HepG2 (cell line): ENCODE results near the gene WDSUB1. TPM values are rescaled to one million over a fixed set of nuclear protein-coding genes. Genes with fewer than 3 reads are reported as not detected.

ENCODE experiments used
- ATAC-seq: fragments of 200-7000 bp; cut with Tn5 transposase; 3 replicates; pipeline ENCODE4 v1.9.1; 2020; ENCODE audit warnings: mild to moderate bottlenecking, moderate library complexity
- BruUV-seq: library from RNA; stranded (reverse); fragments of 400-500 nt; replicated peaks from 2 replicates; lab custom pipeline; 2021; lab: Mats Ljungman, UMichigan
- CTCF ChIA-PET: fragments of 300-600 bp; formaldehyde crosslinking; extraction: SDS; loops from one replicate; lab custom pipeline; 2021; ENCODE audit warnings: low total read pairs, inconsistent platforms, low intra/inter-chr PET ratio; lab: Yijun Ruan, JAX
- POLR2A ChIA-PET: fragments of 350-600 bp; sonication (Branson Sonifier 250); formaldehyde crosslinking; loops from one replicate; lab custom pipeline; 2020; ENCODE audit warnings: antibody characterized with exemption, inconsistent platforms; lab: Yijun Ruan, JAX
- DNase-seq: peaks from one replicate; pipeline ENCODE4 v3.0.0-alpha.2; 2015; ENCODE audit warnings: low spot score
- FAIRE-seq: peaks from 3 replicates; lab custom pipeline; 2011; peaks lifted over from hg19 to GRCh38; lab: Jason Lieb, UNC
- H2AFZ ChIP-seq: one replicate; pipeline ENCODE4 v1.6.1; 2011; ENCODE audit warnings: low read length, inconsistent platforms
- H3K27ac ChIP-seq: fragments of 300-600 bp; 3 replicates; pipeline ENCODE4 v1.8.0; 2011; ENCODE audit warnings: mixed run types, mild to moderate bottlenecking, mixed read lengths, low read length, inconsistent platforms; ENCODE audit not compliant: insufficient read depth; ENCODE audit errors: extremely low read length
- H3K27me3 ChIP-seq, 2 experiments: fragments of 200-600 bp in 1 of 2; 2 replicates in 1 of 2; 3 replicates in 1 of 2; pipeline versions ENCODE4 v1.6.0 to v1.8.0; 2011; ENCODE audit warnings: low read length in 2 of 2, mild to moderate bottlenecking in 2 of 2, moderate library complexity in 2 of 2, inconsistent platforms in 1 of 2; ENCODE audit not compliant: insufficient read depth in 2 of 2, control insufficient read depth in 1 of 2
- H3K36me3 ChIP-seq, 2 experiments: fragments of 200-600 bp in 1 of 2; replicated peaks in 1 of 2; 2 replicates in 1 of 2; 3 replicates in 1 of 2; pipeline versions ENCODE4 v1.5.1 to v1.8.0; 2011; ENCODE audit warnings: low read length in 2 of 2, inconsistent platforms in 1 of 2; ENCODE audit not compliant: insufficient read depth in 2 of 2, control insufficient read depth in 1 of 2
- H3K4me1 ChIP-seq: 2 replicates; pipeline ENCODE4 v1.5.1; 2012; ENCODE audit warnings: low read length, inconsistent platforms; ENCODE audit not compliant: insufficient read depth
- H3K4me2 ChIP-seq: 2 replicates; pipeline ENCODE4 v1.6.0; 2011; ENCODE audit warnings: low read depth, low read length, inconsistent platforms
- H3K4me3 ChIP-seq, 3 experiments: fragments of 200-600 bp in 1 of 3; sonication (generic), shearing (Covaris generic) in 1 of 3; replicated peaks in 1 of 3; 2 replicates each; pipeline ENCODE4 v1.5.1; 2011 to 2016; ENCODE audit warnings: low read length in 3 of 3, inconsistent platforms in 2 of 3, low read depth in 2 of 3, mild to moderate bottlenecking in 2 of 3, control low read depth in 1 of 3, mixed read lengths in 1 of 3; ENCODE audit not compliant: insufficient read depth in 1 of 3
- H3K79me2 ChIP-seq: one replicate; pipeline ENCODE4 v1.6.1; 2011; ENCODE audit warnings: low read length, inconsistent platforms; ENCODE audit not compliant: insufficient read depth
- H3K9ac ChIP-seq: 2 replicates; pipeline ENCODE4 v1.6.0; 2011; ENCODE audit warnings: mild to moderate bottlenecking, low read depth, low read length, inconsistent platforms; ENCODE audit not compliant: insufficient read depth
- H3K9me3 ChIP-seq: 2 replicates; pipeline ENCODE4 v1.5.1; 2012; ENCODE audit warnings: mild to moderate bottlenecking, low read length
- H4K20me1 ChIP-seq: 2 replicates; pipeline ENCODE4 v1.6.0; 2011; ENCODE audit warnings: inconsistent platforms, mild to moderate bottlenecking, low read length, moderate library complexity; ENCODE audit not compliant: insufficient read depth
- MAFF ChIP-seq: IDR thresholded peaks from 2 replicates; pipeline ENCODE4 v1.6.1; 2011; ENCODE audit warnings: low read depth, low read length, improper control_type of control experiment
- MAFK ChIP-seq, 2 experiments: IDR thresholded peaks in 1 of 2; conservative IDR thresholded peaks in 1 of 2; 2 replicates each; pipeline ENCODE4 v1.6.1; 2011; ENCODE audit warnings: improper control_type of control experiment in 2 of 2, low read length in 2 of 2
- RXRB ChIP-seq: IDR thresholded peaks from 2 replicates; pipeline ENCODE4 v1.6.1; 2016; ENCODE audit warnings: borderline replicate concordance, missing genetic modification reagents, missing compliant biosample characterization
- ZC3H4 ChIP-seq: sonication (generic); formaldehyde crosslinking; IDR thresholded peaks from 2 replicates; pipeline ENCODE4 v1.4.0; 2020; ENCODE audit warnings: missing genetic modification reagents, borderline replicate concordance
- ZNF282 ChIP-seq: fragments of 450-650 bp; IDR thresholded peaks from 2 replicates; pipeline ENCODE4 v1.6.1; 2018; ENCODE audit not compliant: partially characterized antibody
- ZNF335 ChIP-seq: sonication (generic); formaldehyde crosslinking; IDR thresholded peaks from 2 replicates; pipeline ENCODE4 v1.4.0; 2020; ENCODE audit warnings: missing genetic modification reagents
- ZNF660 ChIP-seq: sonication (generic); formaldehyde crosslinking; IDR thresholded peaks from 2 replicates; pipeline ENCODE4 v1.5.1; 2020; ENCODE audit warnings: mild to moderate bottlenecking, low read depth, missing genetic modification reagents, borderline replicate concordance
- WGBS: methylation state at CpG from one replicate; pipeline ENCODE4 v1.1.6; 2017; ENCODE audit warnings: low lambda C conversion rate; 5-methylcytosine and 5-hydroxymethylcytosine counted together
- in situ Hi-C: cut with HindIII; loops from 2 replicates; pipeline ENCODE4 v1.10.0; 2017; ENCODE audit warnings: low pct_unique_long_range_greater_than_20kb; ENCODE audit not compliant: extremely low pct_ligation_motif_present
- intact Hi-C: fragments of 100-400 bp; cut with micrococcal nuclease; formaldehyde crosslinking; loops from one replicate; pipeline ENCODE4 v1.10.0; 2022; ENCODE audit not compliant: unreplicated experiment
- polyA plus RNA-seq, 8 experiments: library from polyadenylated mRNA; depleted of rRNA in 3 of 8; stranded (reverse) in 7 of 8; unstranded in 1 of 8; fragments of >200 nt; fragmentation: Illumina TruSeq in 4 of 8; extraction: Trizol in 4 of 8; gene quantifications; 2 replicates each; pipeline versions ENCODE4 v1.2.1 to v1.2.3, GENCODE V29; 2011 to 2016; ENCODE audit warnings: low read depth in 4 of 8, missing spikeins in 1 of 8, mixed read lengths in 1 of 8; ENCODE audit not compliant: insufficient read depth in 1 of 8
- total RNA-seq, 5 experiments: library from RNA; depleted of rRNA; stranded (reverse); fragments of >200 nt; fragmentation: Illumina TruSeq; extraction: Trizol; gene quantifications; 2 replicates each; pipeline ENCODE4 v1.2.3, GENCODE V29; 2016; ENCODE audit warnings: low read depth in 1 of 5
- TF ChIP-seq, protein P1 (sequence below): sonication (generic); formaldehyde crosslinking; conservative IDR thresholded peaks from 2 replicates; pipeline ENCODE4 v1.4.0; 2020; ENCODE audit warnings: missing genetic modification reagents
- TF ChIP-seq, protein P2 (sequence below): sonication (generic); formaldehyde crosslinking; IDR thresholded peaks from 2 replicates; pipeline ENCODE4 v1.8.1; 2023; ENCODE audit warnings: mild to moderate bottlenecking, missing genetic modification reagents
- TF ChIP-seq, protein P3 (sequence below): sonication (generic); formaldehyde crosslinking; IDR thresholded peaks from 2 replicates; pipeline ENCODE4 v1.4.0; 2020; ENCODE audit warnings: missing genetic modification reagents

WDSUB1 gene
- total and polyA plus RNA-seq, 2 of the 13 experiments (the other 11 are each of a cell fraction or from before 2014, with no cell fraction given), result 10.1 to 10.7 TPM

GRCh38 chr2:159234868-159235267, 51.6 kb downstream of the WDSUB1 start:
- no peak for ATAC-seq
- in situ Hi-C loops (no loop called here), intact Hi-C loops (no loop called here)
- FAIRE-seq, result no peak
- no peaks in the 10 kb centered on the region for H3K27me3 ChIP-seq
- H3K4me1 ChIP-seq, result no peaks in the 10 kb centered on the region
- no TSS peak for BruUV-seq
- DNase-seq, result no peak
- H2AFZ ChIP-seq, result no peak overlapping the region
- peak; percentile 85 to 91 for TF ChIP-seq MAFK (conservative IDR thresholded peaks at IDR 0.05 in 1 of 2, IDR thresholded peaks at IDR 0.05 in 1 of 2; ENCODE audit: low read length in 2 of 2)
- no peak for TF ChIP-seq ZC3H4 (CRISPR knock-in tag)
- peak; percentile 85 for TF ChIP-seq MAFF
- H3K9me3 ChIP-seq, result no peaks in the 10 kb centered on the region
- peaks cover 5 to 33% of the 10 kb centered on the region in 2 experiments; a peak in 4 of 5 replicates for H3K36me3 ChIP-seq
- H3K27ac ChIP-seq, result no peak overlapping the region
- 93% methylated on average over 6 of the region's 6 CpGs for WGBS
- H3K4me3 ChIP-seq, result no peak overlapping the region
- H3K79me2 ChIP-seq, result no peaks in the 10 kb centered on the region
- POLR2A ChIA-PET, result interaction anchor here (0.6 kb wide), 1 partner anchor 482 kb away, joined by 3 read pairs; no protein-coding TSS in a partner anchor
- CTCF ChIA-PET, result no interaction called here
- no peaks in the 10 kb centered on the region for H4K20me1 ChIP-seq
- H3K4me2 ChIP-seq, result no peak overlapping the region
- H3K9ac ChIP-seq, result no peak overlapping the region

DNA sequence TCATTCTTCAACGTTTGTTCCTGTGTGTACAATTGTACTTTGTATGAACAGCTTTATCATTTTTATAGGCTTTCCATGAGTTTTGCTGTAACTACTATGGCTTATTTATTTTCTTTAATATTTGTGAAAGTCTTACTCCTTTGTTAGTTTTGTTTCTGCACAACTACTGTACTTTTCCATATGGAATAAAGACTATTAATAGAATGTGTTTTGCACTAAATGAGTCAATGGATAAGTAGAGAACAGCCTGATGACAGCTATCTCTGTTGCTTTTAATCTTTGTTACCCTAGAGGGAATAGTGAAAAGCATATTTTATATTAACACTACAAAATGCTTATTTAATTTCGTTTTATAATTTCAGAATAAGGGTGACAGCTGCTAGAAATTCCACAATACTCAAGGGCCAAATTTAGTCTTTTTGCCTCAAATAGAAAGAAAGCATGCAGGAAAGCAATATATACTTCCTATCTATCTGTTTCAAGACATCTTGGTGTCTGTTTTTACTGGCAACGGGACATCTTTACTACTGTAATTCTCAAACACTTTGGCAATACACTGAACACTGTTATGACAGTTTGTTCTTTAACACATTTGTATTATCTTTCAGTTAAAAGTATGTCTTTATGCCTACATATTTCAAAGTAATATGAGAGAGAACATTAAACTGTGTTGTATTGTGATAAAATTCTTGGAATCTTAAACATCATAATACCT, 53.9 kb downstream of the WDSUB1 start:
- ChIA-PET CTCF (no interaction called here), POLR2A (no interaction called here)
- Histone ChIP-seq H3K36me3 (peaks cover 3 to 24% of the 10 kb centered on the region in 2 experiments; a peak in 3 of 5 replicates), H3K4me1 (no peaks in the 10 kb centered on the region), H3K9ac (no peak overlapping the region), H3K27ac (no peak overlapping the region), H3K4me2 (no peak overlapping the region), H3K27me3 (no peaks in the 10 kb centered on the region), H4K20me1 (no peaks in the 10 kb centered on the region), H3K9me3 (no peaks in the 10 kb centered on the region), H2AFZ (no peak overlapping the region), H3K79me2 (no peaks in the 10 kb centered on the region), H3K4me3 (no peak overlapping the region)
- in situ Hi-C loops (no loop called here), intact Hi-C loops (no loop called here)
- ATAC-seq (no peak), DNase-seq (no peak), FAIRE-seq (no peak)
- WGBS, result 63% methylated on average over 3 of the region's 3 CpGs
- no TSS peak for BruUV-seq
- TF ChIP-seq ZNF660 (no peak), ZNF335 (CRISPR knock-in tag) (no peak), ZNF282 (no peak), RXRB (CRISPR knock-in tag) (no peak)
- TF ChIP-seq, protein P1, sequence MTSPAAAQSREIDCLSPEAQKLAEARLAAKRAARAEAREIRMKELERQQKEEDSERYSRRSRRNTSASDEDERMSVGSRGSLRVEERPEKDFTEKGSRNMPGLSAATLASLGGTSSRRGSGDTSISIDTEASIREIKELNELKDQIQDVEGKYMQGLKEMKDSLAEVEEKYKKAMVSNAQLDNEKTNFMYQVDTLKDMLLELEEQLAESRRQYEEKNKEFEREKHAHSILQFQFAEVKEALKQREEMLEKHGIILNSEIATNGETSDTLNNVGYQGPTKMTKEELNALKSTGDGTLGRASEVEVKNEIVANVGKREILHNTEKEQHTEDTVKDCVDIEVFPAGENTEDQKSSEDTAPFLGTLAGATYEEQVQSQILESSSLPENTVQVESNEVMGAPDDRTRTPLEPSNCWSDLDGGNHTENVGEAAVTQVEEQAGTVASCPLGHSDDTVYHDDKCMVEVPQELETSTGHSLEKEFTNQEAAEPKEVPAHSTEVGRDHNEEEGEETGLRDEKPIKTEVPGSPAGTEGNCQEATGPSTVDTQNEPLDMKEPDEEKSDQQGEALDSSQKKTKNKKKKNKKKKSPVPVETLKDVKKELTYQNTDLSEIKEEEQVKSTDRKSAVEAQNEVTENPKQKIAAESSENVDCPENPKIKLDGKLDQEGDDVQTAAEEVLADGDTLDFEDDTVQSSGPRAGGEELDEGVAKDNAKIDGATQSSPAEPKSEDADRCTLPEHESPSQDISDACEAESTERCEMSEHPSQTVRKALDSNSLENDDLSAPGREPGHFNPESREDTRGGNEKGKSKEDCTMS (CRISPR knock-in tag), result no peak
- TF ChIP-seq, protein P2, sequence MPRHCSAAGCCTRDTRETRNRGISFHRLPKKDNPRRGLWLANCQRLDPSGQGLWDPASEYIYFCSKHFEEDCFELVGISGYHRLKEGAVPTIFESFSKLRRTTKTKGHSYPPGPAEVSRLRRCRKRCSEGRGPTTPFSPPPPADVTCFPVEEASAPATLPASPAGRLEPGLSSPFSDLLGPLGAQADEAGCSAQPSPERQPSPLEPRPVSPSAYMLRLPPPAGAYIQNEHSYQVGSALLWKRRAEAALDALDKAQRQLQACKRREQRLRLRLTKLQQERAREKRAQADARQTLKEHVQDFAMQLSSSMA (CRISPR knock-in tag), result no peak
- TF ChIP-seq, protein P3, sequence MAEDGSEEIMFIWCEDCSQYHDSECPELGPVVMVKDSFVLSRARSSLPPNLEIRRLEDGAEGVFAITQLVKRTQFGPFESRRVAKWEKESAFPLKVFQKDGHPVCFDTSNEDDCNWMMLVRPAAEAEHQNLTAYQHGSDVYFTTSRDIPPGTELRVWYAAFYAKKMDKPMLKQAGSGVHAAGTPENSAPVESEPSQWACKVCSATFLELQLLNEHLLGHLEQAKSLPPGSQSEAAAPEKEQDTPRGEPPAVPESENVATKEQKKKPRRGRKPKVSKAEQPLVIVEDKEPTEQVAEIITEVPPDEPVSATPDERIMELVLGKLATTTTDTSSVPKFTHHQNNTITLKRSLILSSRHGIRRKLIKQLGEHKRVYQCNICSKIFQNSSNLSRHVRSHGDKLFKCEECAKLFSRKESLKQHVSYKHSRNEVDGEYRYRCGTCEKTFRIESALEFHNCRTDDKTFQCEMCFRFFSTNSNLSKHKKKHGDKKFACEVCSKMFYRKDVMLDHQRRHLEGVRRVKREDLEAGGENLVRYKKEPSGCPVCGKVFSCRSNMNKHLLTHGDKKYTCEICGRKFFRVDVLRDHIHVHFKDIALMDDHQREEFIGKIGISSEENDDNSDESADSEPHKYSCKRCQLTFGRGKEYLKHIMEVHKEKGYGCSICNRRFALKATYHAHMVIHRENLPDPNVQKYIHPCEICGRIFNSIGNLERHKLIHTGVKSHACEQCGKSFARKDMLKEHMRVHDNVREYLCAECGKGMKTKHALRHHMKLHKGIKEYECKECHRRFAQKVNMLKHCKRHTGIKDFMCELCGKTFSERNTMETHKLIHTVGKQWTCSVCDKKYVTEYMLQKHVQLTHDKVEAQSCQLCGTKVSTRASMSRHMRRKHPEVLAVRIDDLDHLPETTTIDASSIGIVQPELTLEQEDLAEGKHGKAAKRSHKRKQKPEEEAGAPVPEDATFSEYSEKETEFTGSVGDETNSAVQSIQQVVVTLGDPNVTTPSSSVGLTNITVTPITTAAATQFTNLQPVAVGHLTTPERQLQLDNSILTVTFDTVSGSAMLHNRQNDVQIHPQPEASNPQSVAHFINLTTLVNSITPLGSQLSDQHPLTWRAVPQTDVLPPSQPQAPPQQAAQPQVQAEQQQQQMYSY (CRISPR knock-in tag), result no peak
